Keratinocyte (primary cell): ENCODE data around the gene ADAMTS13. TPM values are rescaled to one million over a fixed set of nuclear protein-coding genes. Genes with fewer than 3 reads are reported as not detected.

Source experiments
- DNase-seq: peaks from one replicate; pipeline ENCODE4 v3.0.0-alpha.2; 2011; ENCODE audit warnings: low read depth, missing footprints, low spot score
- FAIRE-seq: peaks from 2 replicates; lab custom pipeline; 2011; peaks lifted over from hg19 to GRCh38; lab: Jason Lieb, UNC
- H2AFZ ChIP-seq: 2 replicates; pipeline ENCODE4 v1.6.0; 2012; ENCODE audit warnings: low read length, control low read depth, inconsistent platforms; ENCODE audit not compliant: control insufficient read depth
- H3K27ac ChIP-seq: 2 replicates; pipeline ENCODE4 v1.5.1; 2011; ENCODE audit warnings: low read length; ENCODE audit not compliant: control insufficient read depth, insufficient read depth
- H3K27me3 ChIP-seq: 3 replicates; pipeline ENCODE4 v1.6.0; 2011; ENCODE audit warnings: low read length; ENCODE audit not compliant: control insufficient read depth, insufficient read depth; ENCODE audit errors: extremely low read depth
- H3K36me3 ChIP-seq, 2 experiments: 2 replicates in 1 of 2; 3 replicates in 1 of 2; pipeline ENCODE4 v1.5.1; 2011; ENCODE audit warnings: low read length in 2 of 2, mild to moderate bottlenecking in 1 of 2; ENCODE audit not compliant: control insufficient read depth in 2 of 2, insufficient read depth in 2 of 2; ENCODE audit errors: extremely low read depth in 1 of 2
- H3K4me1 ChIP-seq: 3 replicates; pipeline ENCODE4 v1.5.1; 2011; ENCODE audit warnings: low read length; ENCODE audit not compliant: control insufficient read depth, insufficient read depth; ENCODE audit errors: extremely low read depth
- H3K4me2 ChIP-seq: 3 replicates; pipeline ENCODE4 v1.6.0; 2011; ENCODE audit warnings: low read depth, low read length; ENCODE audit not compliant: control insufficient read depth, insufficient read depth; ENCODE audit errors: extremely low read depth
- H3K4me3 ChIP-seq, 3 experiments: fragments of 200-600 bp in 1 of 3; sonication (generic) in 1 of 3; 2 replicates in 2 of 3; 3 replicates in 1 of 3; pipeline ENCODE4 v1.5.1; 2011 to 2016; ENCODE audit warnings: low read length in 3 of 3, mild to moderate bottlenecking in 3 of 3, control low read depth in 2 of 3, inconsistent platforms in 1 of 3, low read depth in 1 of 3, mixed read lengths in 1 of 3, mixed run types in 1 of 3, moderate library complexity in 1 of 3; ENCODE audit not compliant: control insufficient read depth in 2 of 3, insufficient read depth in 2 of 3; ENCODE audit errors: extremely low read depth in 1 of 3
- H3K79me2 ChIP-seq: 2 replicates; pipeline ENCODE4 v1.6.0; 2012; ENCODE audit warnings: low read length; ENCODE audit not compliant: control insufficient read depth, insufficient read depth
- H3K9ac ChIP-seq: 3 replicates; pipeline ENCODE4 v1.6.0; 2011; ENCODE audit warnings: low read length; ENCODE audit not compliant: control insufficient read depth, insufficient read depth; ENCODE audit errors: extremely low read depth
- H3K9me1 ChIP-seq: 3 replicates; pipeline ENCODE4 v1.6.0; 2011; ENCODE audit warnings: low read length; ENCODE audit not compliant: control insufficient read depth, insufficient read depth; ENCODE audit errors: extremely low read depth
- H3K9me3 ChIP-seq: 2 replicates; pipeline ENCODE4 v1.5.1; 2012; ENCODE audit warnings: low read depth, low read length; ENCODE audit not compliant: control insufficient read depth
- H4K20me1 ChIP-seq: 3 replicates; pipeline ENCODE4 v1.6.0; 2011; ENCODE audit warnings: low read length; ENCODE audit not compliant: control insufficient read depth, insufficient read depth; ENCODE audit errors: extremely low read depth
- EZH2 ChIP-seq: IDR thresholded peaks from one replicate; pipeline ENCODE4 v1.6.1; 2012; ENCODE audit warnings: inconsistent platforms, mild to moderate bottlenecking, low read length, moderate library complexity
- dilution Hi-C: fragments of 300-500 bp; cut with MboI; formaldehyde crosslinking; loops from one replicate; pipeline ENCODE4 v1.7.0; 2020; ENCODE audit warnings: low sequenced_read_pairs; ENCODE audit not compliant: extremely low pct_ligation_motif_present
- polyA plus RNA-seq, 5 experiments: library from polyadenylated mRNA; depleted of rRNA in 3 of 5; stranded (reverse) in 3 of 5; stranded (forward) in 1 of 5; unstranded in 1 of 5; fragments of >200 nt; gene quantifications; 1 replicate in 1 of 5; 2 replicates in 3 of 5; 3 replicates in 1 of 5; pipeline versions ENCODE4 v1.2.1 to v1.2.3, GENCODE V29; 2011 to 2012; ENCODE audit warnings: missing spikeins in 2 of 5, low read depth in 1 of 5, low replicate concordance in 1 of 5
- TF ChIP-seq, protein P1 (sequence below), 3 experiments: IDR thresholded peaks in 1 of 3; conservative IDR thresholded peaks in 1 of 3; optimal IDR thresholded peaks in 1 of 3; 2 replicates in 2 of 3; 3 replicates in 1 of 3; pipeline versions ENCODE3 to v1.5.1; 2011; ENCODE audit warnings: low read length in 3 of 3, mild to moderate bottlenecking in 3 of 3, moderate library complexity in 2 of 3, control low read depth in 1 of 3, inconsistent platforms in 1 of 3; ENCODE audit not compliant: insufficient read depth in 2 of 3; ENCODE audit errors: extremely low read depth in 1 of 3

ADAMTS13 gene
- polyA plus RNA-seq, 1 donor (not counting 4 experiments of a cell fraction or from before 2014, with no cell fraction given): 1.1 TPM

DNA sequence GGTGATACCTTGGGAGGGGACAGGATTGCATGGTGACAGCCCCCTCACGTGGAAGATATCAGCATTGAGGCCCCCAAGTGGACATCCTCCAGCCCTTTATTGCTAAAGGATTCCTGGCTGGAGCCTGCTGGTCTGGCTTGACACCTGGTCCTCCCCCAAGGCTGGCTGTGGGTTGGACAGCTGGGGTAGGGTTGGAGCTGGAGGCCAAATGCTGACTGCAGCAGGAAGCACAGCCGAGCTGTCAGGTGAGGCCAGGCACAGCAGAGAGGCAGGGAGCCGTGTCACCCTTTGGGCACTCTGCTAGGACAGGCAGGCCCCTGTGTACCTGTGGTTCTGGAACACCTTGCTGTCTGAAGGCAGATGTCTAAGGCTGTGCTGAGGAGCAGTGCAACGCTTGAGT, 39.8 kb downstream of the ADAMTS13 start:
- TF ChIP-seq EZH2: no peak
- TF ChIP-seq, protein P1, sequence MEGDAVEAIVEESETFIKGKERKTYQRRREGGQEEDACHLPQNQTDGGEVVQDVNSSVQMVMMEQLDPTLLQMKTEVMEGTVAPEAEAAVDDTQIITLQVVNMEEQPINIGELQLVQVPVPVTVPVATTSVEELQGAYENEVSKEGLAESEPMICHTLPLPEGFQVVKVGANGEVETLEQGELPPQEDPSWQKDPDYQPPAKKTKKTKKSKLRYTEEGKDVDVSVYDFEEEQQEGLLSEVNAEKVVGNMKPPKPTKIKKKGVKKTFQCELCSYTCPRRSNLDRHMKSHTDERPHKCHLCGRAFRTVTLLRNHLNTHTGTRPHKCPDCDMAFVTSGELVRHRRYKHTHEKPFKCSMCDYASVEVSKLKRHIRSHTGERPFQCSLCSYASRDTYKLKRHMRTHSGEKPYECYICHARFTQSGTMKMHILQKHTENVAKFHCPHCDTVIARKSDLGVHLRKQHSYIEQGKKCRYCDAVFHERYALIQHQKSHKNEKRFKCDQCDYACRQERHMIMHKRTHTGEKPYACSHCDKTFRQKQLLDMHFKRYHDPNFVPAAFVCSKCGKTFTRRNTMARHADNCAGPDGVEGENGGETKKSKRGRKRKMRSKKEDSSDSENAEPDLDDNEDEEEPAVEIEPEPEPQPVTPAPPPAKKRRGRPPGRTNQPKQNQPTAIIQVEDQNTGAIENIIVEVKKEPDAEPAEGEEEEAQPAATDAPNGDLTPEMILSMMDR (optimal IDR thresholded peaks at IDR 0.05 in 1 of 3, IDR thresholded peaks at IDR 0.05 in 1 of 3, conservative IDR thresholded peaks at IDR 0.05 in 1 of 3; ENCODE audit: extremely low read depth in 1 of 3, insufficient read depth in 2 of 3, low read length in 3 of 3): no peak
- Histone ChIP-seq H4K20me1 (no peaks in the 10 kb centered on the region), H3K27me3 (no peaks in the 10 kb centered on the region), H3K9me3 (no peaks in the 10 kb centered on the region), H2AFZ (no peak overlapping the region), H3K9ac (no peak overlapping the region), H3K4me2 (no peak overlapping the region), H3K36me3 (peaks cover 0 to 3% of the 10 kb centered on the region in 2 experiments), H3K79me2 (no peaks in the 10 kb centered on the region), H3K9me1 (peaks cover 4% of the 10 kb centered on the region), H3K4me3 (no peak overlapping the region), H3K4me1 (peaks cover 5% of the 10 kb centered on the region), H3K27ac (no peak overlapping the region)
- dilution Hi-C loops: no loop called here
- FAIRE-seq: no peak
- no peak for DNase-seq

DNA sequence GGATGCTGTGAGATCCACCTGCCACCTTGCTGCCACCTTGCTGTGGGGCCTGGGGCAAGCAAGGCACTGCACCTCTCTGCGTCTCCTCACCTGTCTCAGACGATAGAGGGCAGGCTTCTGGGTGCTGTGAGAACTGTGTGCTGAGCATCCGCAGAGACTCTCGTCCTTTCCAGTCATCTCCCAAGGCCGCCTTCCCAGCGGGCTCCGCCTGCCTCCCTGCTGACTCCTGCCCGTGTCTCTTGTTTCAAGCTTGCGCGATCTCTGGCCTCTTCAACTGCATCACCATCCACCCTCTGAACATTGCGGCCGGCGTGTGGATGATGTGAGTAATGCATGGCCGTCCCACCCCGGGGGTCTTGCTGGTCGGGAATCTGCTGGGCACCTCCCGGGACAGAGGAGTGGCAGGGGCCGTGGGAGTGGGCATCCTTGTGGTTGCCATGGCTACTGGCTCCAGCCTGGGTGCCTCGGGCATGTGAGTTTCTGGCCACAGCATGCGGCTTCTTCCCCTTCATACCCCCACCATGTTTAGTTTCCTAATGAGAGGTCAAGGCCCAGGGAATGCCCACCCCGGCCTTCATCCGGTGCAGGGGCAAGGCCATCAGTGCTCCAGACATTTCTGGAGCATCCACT, 41.2 kb downstream of the ADAMTS13 start:
- no peak overlapping the region for H3K4me3 ChIP-seq
- no peak overlapping the region for H2AFZ ChIP-seq
- no peaks in the 10 kb centered on the region for H3K9me3 ChIP-seq
- dilution Hi-C loops: no loop called here
- DNase-seq (no peak), FAIRE-seq (no peak)
- H3K9me1 ChIP-seq: peaks cover 4% of the 10 kb centered on the region
- H3K27ac ChIP-seq: no peak overlapping the region
- TF ChIP-seq, protein P1 (optimal IDR thresholded peaks at IDR 0.05 in 1 of 3, IDR thresholded peaks at IDR 0.05 in 1 of 3, conservative IDR thresholded peaks at IDR 0.05 in 1 of 3; ENCODE audit: extremely low read depth in 1 of 3, insufficient read depth in 2 of 3, low read length in 3 of 3): peak; percentile 52 to 65 (median 56)
- TF ChIP-seq EZH2: no peak
- H3K36me3 ChIP-seq: peaks cover 0 to 3% of the 10 kb centered on the region in 2 experiments
- H3K4me1 ChIP-seq: peaks cover 5% of the 10 kb centered on the region
- no peaks in the 10 kb centered on the region for H4K20me1 ChIP-seq
- no peaks in the 10 kb centered on the region for H3K27me3 ChIP-seq
- H3K4me2 ChIP-seq: no peak overlapping the region
- H3K9ac ChIP-seq: no peak overlapping the region
- H3K79me2 ChIP-seq: no peaks in the 10 kb centered on the region
